HCT116 (cell line): Measurements from ENCODE around the gene WNT11.

Experiments used
- EZH2 ChIP-seq: fragments of 200-600 bp; sonication (generic); IDR thresholded peaks from 2 replicates; pipeline ENCODE4 v1.6.1; 2017; ENCODE audit warnings: antibody characterized with exemption, mixed run types
- POLR2A ChIP-seq: IDR thresholded peaks from 2 replicates; pipeline ENCODE4 v1.7.0; 2011; ENCODE audit warnings: borderline replicate concordance; ENCODE audit not compliant: insufficient read depth, insufficient read length; ENCODE audit errors: extremely low read depth
- TF ChIP-seq, protein P1 (sequence below), 3 experiments: fragments of 200-600 bp in 1 of 3; sonication (generic) in 1 of 3; IDR thresholded peaks in 2 of 3; conservative IDR thresholded peaks in 1 of 3; 2 replicates each; pipeline ENCODE4 v1.5.1; 2012 to 2017; ENCODE audit warnings: low read depth in 2 of 3, low read length in 2 of 3, antibody characterized with exemption in 1 of 3, borderline replicate concordance in 1 of 3, control low read depth in 1 of 3, mild to moderate bottlenecking in 1 of 3, mixed read lengths in 1 of 3, mixed run types in 1 of 3, moderate library complexity in 1 of 3; ENCODE audit not compliant: insufficient read depth in 1 of 3
- TF ChIP-seq, protein P2 (sequence below): IDR thresholded peaks from 2 replicates; pipeline ENCODE4 v1.6.1; 2012

DNA sequence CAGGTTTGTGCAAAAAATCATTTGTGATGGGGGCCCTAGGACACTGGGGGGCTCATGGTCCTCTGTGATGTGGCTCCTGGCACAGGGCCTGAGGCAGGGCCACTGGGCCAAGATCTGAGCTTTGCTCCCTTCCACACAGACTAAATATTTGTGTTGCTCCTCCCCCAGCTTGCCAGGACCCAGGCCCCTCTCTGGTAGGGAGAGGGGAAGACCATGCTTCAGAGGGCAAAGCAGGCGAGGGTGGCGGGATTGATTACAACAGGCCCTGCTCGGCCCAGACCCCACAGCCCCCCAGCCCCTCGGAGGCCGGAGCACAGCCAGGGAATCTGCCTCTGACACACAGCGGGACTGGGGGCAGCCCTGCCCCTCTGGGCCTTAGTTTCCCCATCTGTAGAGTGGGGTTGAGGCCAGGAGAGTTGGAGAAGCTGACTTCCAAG lies 29.0 kb downstream of the WNT11 start:
- TF ChIP-seq EZH2 (no peak), POLR2A (no peak)
- TF ChIP-seq, protein P1, sequence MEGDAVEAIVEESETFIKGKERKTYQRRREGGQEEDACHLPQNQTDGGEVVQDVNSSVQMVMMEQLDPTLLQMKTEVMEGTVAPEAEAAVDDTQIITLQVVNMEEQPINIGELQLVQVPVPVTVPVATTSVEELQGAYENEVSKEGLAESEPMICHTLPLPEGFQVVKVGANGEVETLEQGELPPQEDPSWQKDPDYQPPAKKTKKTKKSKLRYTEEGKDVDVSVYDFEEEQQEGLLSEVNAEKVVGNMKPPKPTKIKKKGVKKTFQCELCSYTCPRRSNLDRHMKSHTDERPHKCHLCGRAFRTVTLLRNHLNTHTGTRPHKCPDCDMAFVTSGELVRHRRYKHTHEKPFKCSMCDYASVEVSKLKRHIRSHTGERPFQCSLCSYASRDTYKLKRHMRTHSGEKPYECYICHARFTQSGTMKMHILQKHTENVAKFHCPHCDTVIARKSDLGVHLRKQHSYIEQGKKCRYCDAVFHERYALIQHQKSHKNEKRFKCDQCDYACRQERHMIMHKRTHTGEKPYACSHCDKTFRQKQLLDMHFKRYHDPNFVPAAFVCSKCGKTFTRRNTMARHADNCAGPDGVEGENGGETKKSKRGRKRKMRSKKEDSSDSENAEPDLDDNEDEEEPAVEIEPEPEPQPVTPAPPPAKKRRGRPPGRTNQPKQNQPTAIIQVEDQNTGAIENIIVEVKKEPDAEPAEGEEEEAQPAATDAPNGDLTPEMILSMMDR (IDR thresholded peaks at IDR 0.05 in 2 of 3, conservative IDR thresholded peaks at IDR 0.05 in 1 of 3; ENCODE audit: borderline replicate concordance in 1 of 3, insufficient read depth in 1 of 3, low read depth in 2 of 3, low read length in 2 of 3) = no peak
- TF ChIP-seq, protein P2, sequence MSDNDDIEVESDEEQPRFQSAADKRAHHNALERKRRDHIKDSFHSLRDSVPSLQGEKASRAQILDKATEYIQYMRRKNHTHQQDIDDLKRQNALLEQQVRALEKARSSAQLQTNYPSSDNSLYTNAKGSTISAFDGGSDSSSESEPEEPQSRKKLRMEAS = no peak
